GM21390 (cell line): Measurements from ENCODE around the gene MFSD2B.

ENCODE experiments used
- ATAC-seq: cut with Tn5 transposase; IDR thresholded peaks from one replicate; pipeline ENCODE4 v1.9.1; 2021; ENCODE audit not compliant: unreplicated experiment

MFSD2B gene

GRCh38 chr2:24050041-24050979, 40.4 kb downstream of the MFSD2B start:
- no peak for ATAC-seq

GRCh38 chr2:24051833-24052232, 41.9 kb downstream of the MFSD2B start:
- ATAC-seq: no peak

- ATAC-seq: no peak
Observed at GRCh38 chr2:24052951-24053350, 43.1 kb downstream of the MFSD2B start.

- no peak for ATAC-seq
Observed at GRCh38 chr2:24054366-24055010, 44.6 kb downstream of the MFSD2B start.

- ATAC-seq: no peak
Observed at GRCh38 chr2:24055750-24056149, 45.9 kb downstream of the MFSD2B start.

GRCh38 chr2:24058564-24059271, 48.8 kb downstream of the MFSD2B start:
- ATAC-seq: no peak

- no peak for ATAC-seq
Observed at GRCh38 chr2:24065341-24065740, 55.5 kb downstream of the MFSD2B start.

- no peak for ATAC-seq
Observed at GRCh38 chr2:24072259-24072658, 62.4 kb downstream of the MFSD2B start.

- no peak for ATAC-seq
Observed at GRCh38 chr2:24073816-24074215, 63.9 kb downstream of the MFSD2B start.

- ATAC-seq: no peak
Observed at GRCh38 chr2:24075259-24075658, 65.4 kb downstream of the MFSD2B start.
